ENCODE measurements around the gene NBEA.
"Not testable (repeated sequence)": the region's sequence is repeated elsewhere in the genome, so short reads cannot be mapped to it uniquely, and the experiment has no call there.

The NBEA gene

GRCh38 chr13:34951528-34951927 lies 9.5 kb downstream of the NBEA start:
- peaks cover 32% of the 10 kb centered on the region for H3K4me1 ChIP-seq (ENCODE audit: control insufficient read depth, low read depth, low read length)
- H3K4me3 ChIP-seq (ENCODE audit: low read length): no peak overlapping the region
- no peak overlapping the region for H3K27ac ChIP-seq (ENCODE audit: low read length)
- H3K36me3 ChIP-seq (ENCODE audit: control insufficient read depth, low read depth, low read length): peaks cover 4% of the 10 kb centered on the region
- no peaks in the 10 kb centered on the region for H3K27me3 ChIP-seq (ENCODE audit: control insufficient read depth, insufficient read depth, low read length)
- H3K9ac ChIP-seq (ENCODE audit: low read length): no peak overlapping the region
- H3K9me3 ChIP-seq (ENCODE audit: control insufficient read depth, low read depth, low read length): peaks cover 18% of the 10 kb centered on the region

- no peaks in the 10 kb centered on the region for H3K27me3 ChIP-seq (ENCODE audit: control insufficient read depth, insufficient read depth, low read length)
- peaks cover 24% of the 10 kb centered on the region for H3K4me1 ChIP-seq (ENCODE audit: control insufficient read depth, low read depth, low read length)
- H3K9me3 ChIP-seq (ENCODE audit: control insufficient read depth, low read depth, low read length): peaks cover 2% of the 10 kb centered on the region
- H3K4me3 ChIP-seq (ENCODE audit: low read length): no peak overlapping the region
- no peak overlapping the region for H3K9ac ChIP-seq (ENCODE audit: low read length)
- peaks cover 4% of the 10 kb centered on the region for H3K36me3 ChIP-seq (ENCODE audit: control insufficient read depth, low read depth, low read length)
- no peak overlapping the region for H3K27ac ChIP-seq (ENCODE audit: low read length)
Measured at GRCh38 chr13:34959489-34959888, 17.4 kb downstream of the NBEA start.

GRCh38 chr13:34964558-34964957 lies 22.5 kb downstream of the NBEA start:
- Histone ChIP-seq H3K9me3 (ENCODE audit: control insufficient read depth, low read depth, low read length) (no peaks in the 10 kb centered on the region), H3K4me3 (ENCODE audit: low read length) (no peak overlapping the region), H3K9ac (ENCODE audit: low read length) (no peak overlapping the region), H3K27me3 (ENCODE audit: control insufficient read depth, insufficient read depth, low read length) (no peaks in the 10 kb centered on the region), H3K36me3 (ENCODE audit: control insufficient read depth, low read depth, low read length) (no peaks in the 10 kb centered on the region), H3K27ac (ENCODE audit: low read length) (no peak overlapping the region), H3K4me1 (ENCODE audit: control insufficient read depth, low read depth, low read length) (peaks cover 10% of the 10 kb centered on the region)

- Histone ChIP-seq H3K4me1 (ENCODE audit: control insufficient read depth, low read depth, low read length) (peaks cover 6% of the 10 kb centered on the region), H3K27me3 (ENCODE audit: control insufficient read depth, insufficient read depth, low read length) (no peaks in the 10 kb centered on the region), H3K4me3 (ENCODE audit: low read length) (no peak overlapping the region), H3K9me3 (ENCODE audit: control insufficient read depth, low read depth, low read length) (no peaks in the 10 kb centered on the region), H3K27ac (ENCODE audit: low read length) (no peak overlapping the region), H3K9ac (ENCODE audit: low read length) (no peak overlapping the region), H3K36me3 (ENCODE audit: control insufficient read depth, low read depth, low read length) (peaks cover under 1% of the 10 kb centered on the region)
Measured at GRCh38 chr13:34967851-34968562, 25.9 kb downstream of the NBEA start.

- H3K36me3 ChIP-seq (ENCODE audit: control insufficient read depth, low read depth, low read length); H3K9me3 ChIP-seq (ENCODE audit: control insufficient read depth, low read depth, low read length); H3K27ac ChIP-seq (ENCODE audit: low read length); H3K4me3 ChIP-seq (ENCODE audit: low read length); H3K9ac ChIP-seq (ENCODE audit: low read length); H3K4me1 ChIP-seq (ENCODE audit: control insufficient read depth, low read depth, low read length); H3K27me3 ChIP-seq (ENCODE audit: control insufficient read depth, insufficient read depth, low read length): not testable (repeated sequence)
Measured at GRCh38 chr13:34969539-34969938, 27.5 kb downstream of the NBEA start.

- Histone ChIP-seq H3K36me3 (ENCODE audit: control insufficient read depth, low read depth, low read length) (peaks cover 3% of the 10 kb centered on the region), H3K4me1 (ENCODE audit: control insufficient read depth, low read depth, low read length) (no peaks in the 10 kb centered on the region), H3K9ac (ENCODE audit: low read length) (no peak overlapping the region), H3K9me3 (ENCODE audit: control insufficient read depth, low read depth, low read length) (no peaks in the 10 kb centered on the region), H3K4me3 (ENCODE audit: low read length) (no peak overlapping the region), H3K27ac (ENCODE audit: low read length) (no peak overlapping the region), H3K27me3 (ENCODE audit: control insufficient read depth, insufficient read depth, low read length) (no peaks in the 10 kb centered on the region)
Measured at GRCh38 chr13:34970961-34971360, 28.9 kb downstream of the NBEA start.

GRCh38 chr13:34971473-34971872 lies 29.4 kb downstream of the NBEA start:
- Histone ChIP-seq H3K27ac (ENCODE audit: low read length) (no peak overlapping the region), H3K4me3 (ENCODE audit: low read length) (no peak overlapping the region), H3K9me3 (ENCODE audit: control insufficient read depth, low read depth, low read length) (no peaks in the 10 kb centered on the region), H3K36me3 (ENCODE audit: control insufficient read depth, low read depth, low read length) (peaks cover 3% of the 10 kb centered on the region), H3K4me1 (ENCODE audit: control insufficient read depth, low read depth, low read length) (no peaks in the 10 kb centered on the region), H3K9ac (ENCODE audit: low read length) (no peak overlapping the region), H3K27me3 (ENCODE audit: control insufficient read depth, insufficient read depth, low read length) (no peaks in the 10 kb centered on the region)

- peaks cover 26% of the 10 kb centered on the region for H3K9me3 ChIP-seq (ENCODE audit: control insufficient read depth, low read depth, low read length)
- H3K4me3 ChIP-seq (ENCODE audit: low read length); H3K4me1 ChIP-seq (ENCODE audit: control insufficient read depth, low read depth, low read length); H3K36me3 ChIP-seq (ENCODE audit: control insufficient read depth, low read depth, low read length); H3K27me3 ChIP-seq (ENCODE audit: control insufficient read depth, insufficient read depth, low read length); H3K27ac ChIP-seq (ENCODE audit: low read length); H3K9ac ChIP-seq (ENCODE audit: low read length): not testable (repeated sequence)
Measured at GRCh38 chr13:34985199-34985598, 43.1 kb downstream of the NBEA start.

GRCh38 chr13:34988330-34988791 lies 46.3 kb downstream of the NBEA start:
- peaks cover 6% of the 10 kb centered on the region for H3K36me3 ChIP-seq (ENCODE audit: control insufficient read depth, low read depth, low read length)
- H3K4me3 ChIP-seq (ENCODE audit: low read length): no peak overlapping the region
- no peaks in the 10 kb centered on the region for H3K4me1 ChIP-seq (ENCODE audit: control insufficient read depth, low read depth, low read length)
- peaks cover 32% of the 10 kb centered on the region for H3K9me3 ChIP-seq (ENCODE audit: control insufficient read depth, low read depth, low read length)
- H3K9ac ChIP-seq (ENCODE audit: low read length): no peak overlapping the region
- no peak overlapping the region for H3K27ac ChIP-seq (ENCODE audit: low read length)
- no peaks in the 10 kb centered on the region for H3K27me3 ChIP-seq (ENCODE audit: control insufficient read depth, insufficient read depth, low read length)

GRCh38 chr13:34990399-34991214 lies 48.5 kb downstream of the NBEA start:
- Histone ChIP-seq H3K4me3 (ENCODE audit: low read length) (no peak overlapping the region), H3K27ac (ENCODE audit: low read length) (no peak overlapping the region), H3K9me3 (ENCODE audit: control insufficient read depth, low read depth, low read length) (peaks cover 32% of the 10 kb centered on the region), H3K36me3 (ENCODE audit: control insufficient read depth, low read depth, low read length) (peaks cover 6% of the 10 kb centered on the region), H3K9ac (ENCODE audit: low read length) (no peak overlapping the region), H3K4me1 (ENCODE audit: control insufficient read depth, low read depth, low read length) (no peaks in the 10 kb centered on the region), H3K27me3 (ENCODE audit: control insufficient read depth, insufficient read depth, low read length) (no peaks in the 10 kb centered on the region)

GRCh38 chr13:34993470-34993869 lies 51.4 kb downstream of the NBEA start:
- H3K27ac ChIP-seq (ENCODE audit: low read length): no peak overlapping the region
- no peak overlapping the region for H3K4me3 ChIP-seq (ENCODE audit: low read length)
- no peak overlapping the region for H3K9ac ChIP-seq (ENCODE audit: low read length)
- no peaks in the 10 kb centered on the region for H3K4me1 ChIP-seq (ENCODE audit: control insufficient read depth, low read depth, low read length)
- H3K27me3 ChIP-seq (ENCODE audit: control insufficient read depth, insufficient read depth, low read length): no peaks in the 10 kb centered on the region
- H3K36me3 ChIP-seq (ENCODE audit: control insufficient read depth, low read depth, low read length): peaks cover 6% of the 10 kb centered on the region
- peaks cover 22% of the 10 kb centered on the region for H3K9me3 ChIP-seq (ENCODE audit: control insufficient read depth, low read depth, low read length)

- H3K27me3 ChIP-seq (ENCODE audit: control insufficient read depth, insufficient read depth, low read length); H3K4me3 ChIP-seq (ENCODE audit: low read length); H3K9me3 ChIP-seq (ENCODE audit: control insufficient read depth, low read depth, low read length); H3K27ac ChIP-seq (ENCODE audit: low read length); H3K36me3 ChIP-seq (ENCODE audit: control insufficient read depth, low read depth, low read length); H3K9ac ChIP-seq (ENCODE audit: low read length): not testable (repeated sequence)
- peaks cover 15% of the 10 kb centered on the region for H3K4me1 ChIP-seq (ENCODE audit: control insufficient read depth, low read depth, low read length)
Measured at GRCh38 chr13:35003734-35004133, 61.7 kb downstream of the NBEA start.

Data from iPS-18a (cell line).